OCI-LY1 (cell line): ENCODE data around the gene OTOF.

Source experiments
- H2AFZ ChIP-seq: fragments of 200-600 bp; sonication (generic), shearing (Covaris generic); 2 replicates; pipeline ENCODE4 v1.6.0; 2014; ENCODE audit warnings: antibody characterized with exemption, mild to moderate bottlenecking, low read length
- H3F3A ChIP-seq: fragments of 200-600 bp; sonication (generic), shearing (Covaris generic); 2 replicates; pipeline ENCODE4 v1.6.0; 2014; ENCODE audit warnings: mild to moderate bottlenecking, antibody characterized with exemption, low read length, moderate library complexity; ENCODE audit not compliant: insufficient read depth
- H3K27ac ChIP-seq: fragments of 200-600 bp; sonication (generic); 2 replicates; pipeline ENCODE4 v1.5.1; 2014; ENCODE audit warnings: low read length, mixed run types, mild to moderate bottlenecking, low read depth; ENCODE audit not compliant: poor library complexity, severe bottlenecking
- H3K27me3 ChIP-seq: fragments of 200-600 bp; sonication (generic); 2 replicates; pipeline ENCODE4 v1.6.0; 2014; ENCODE audit warnings: antibody characterized with exemption, mild to moderate bottlenecking, low read length, moderate library complexity; ENCODE audit not compliant: insufficient read depth
- H3K36me3 ChIP-seq: fragments of 200-600 bp; sonication (generic); 2 replicates; pipeline ENCODE4 v1.6.1; 2014; ENCODE audit warnings: mild to moderate bottlenecking, antibody characterized with exemption, low read length, moderate library complexity, mixed read lengths; ENCODE audit not compliant: insufficient read depth
- H3K4me1 ChIP-seq: fragments of 200-600 bp; sonication (generic); 2 replicates; pipeline ENCODE4 v1.5.1; 2014; ENCODE audit warnings: mild to moderate bottlenecking, low read length, moderate library complexity; ENCODE audit not compliant: insufficient read depth, severe bottlenecking
- H3K4me2 ChIP-seq: fragments of 200-600 bp; sonication (generic), shearing (Covaris generic); 2 replicates; pipeline ENCODE4 v1.6.1; 2014; ENCODE audit warnings: low read length
- H3K4me3 ChIP-seq: fragments of 200-600 bp; sonication (generic); 2 replicates; pipeline ENCODE4 v1.5.1; 2014; ENCODE audit warnings: low read length, low read depth, mild to moderate bottlenecking, mixed read lengths; ENCODE audit not compliant: poor library complexity, severe bottlenecking
- H3K79me2 ChIP-seq: fragments of 200-600 bp; shearing (Covaris generic); 2 replicates; pipeline ENCODE4 v1.6.1; 2016; ENCODE audit warnings: mixed run types, low read length, mixed read lengths; ENCODE audit not compliant: insufficient read depth
- H3K9ac ChIP-seq: fragments of 200-600 bp; sonication (generic), shearing (Covaris generic); 2 replicates; pipeline ENCODE4 v1.6.1; 2014; ENCODE audit warnings: mild to moderate bottlenecking, low read length, mixed read lengths
- H3K9me2 ChIP-seq: fragments of 200-600 bp; sonication (generic), shearing (Covaris generic); 2 replicates; pipeline ENCODE4 v1.6.1; 2014; ENCODE audit warnings: low read depth, mild to moderate bottlenecking, low read length, mixed read lengths
- H3K9me3 ChIP-seq: fragments of 200-600 bp; shearing (Covaris generic); 2 replicates; pipeline ENCODE4 v1.6.1; 2014; ENCODE audit warnings: low read length, mixed read lengths
- H4K20me1 ChIP-seq: fragments of 200-600 bp; sonication (generic), shearing (Covaris generic); 2 replicates; pipeline ENCODE4 v1.6.0; 2016; ENCODE audit warnings: mild to moderate bottlenecking, low read length; ENCODE audit not compliant: insufficient read depth
- EZH2 ChIP-seq: fragments of 200-600 bp; sonication (generic), shearing (Covaris generic); IDR thresholded peaks from 2 replicates; pipeline ENCODE4 v1.8.0; 2017; ENCODE audit warnings: borderline replicate concordance, mixed run types, mild to moderate bottlenecking, antibody characterized with exemption, low read length, moderate library complexity, mixed read lengths
- TF ChIP-seq, protein P1 (sequence below): fragments of 200-600 bp; sonication (generic), shearing (Covaris generic); IDR thresholded peaks from 2 replicates; pipeline ENCODE4 v1.5.1; 2017; ENCODE audit warnings: mild to moderate bottlenecking, antibody characterized with exemption, low read length, moderate library complexity, mixed read lengths

The OTOF gene

DNA sequence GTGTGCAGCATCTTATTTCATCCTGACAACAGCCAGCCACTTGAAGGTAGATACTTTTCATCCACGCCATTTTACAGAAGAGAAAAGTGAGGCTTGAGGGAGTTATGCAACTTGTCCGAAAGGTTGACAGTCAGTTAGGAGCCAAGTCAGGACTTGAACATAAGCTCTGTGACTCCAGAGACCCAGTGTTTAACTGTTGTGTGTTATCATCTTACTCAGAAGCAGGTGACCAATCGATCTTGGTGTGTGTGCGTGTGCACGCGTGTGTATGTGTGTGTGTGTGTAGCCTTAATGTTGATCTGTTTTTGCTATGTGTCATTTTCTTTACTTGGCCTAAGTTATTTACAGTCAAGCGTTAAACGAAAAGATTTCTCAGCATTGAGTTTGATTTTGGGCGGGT is 54.2 kb downstream of the OTOF start:
- H3K9me3 ChIP-seq, result 0 out of 2 replicates have a peak, but pooled peaks cover 3% of the 10 kb centered on the region
- no peaks in the 10 kb centered on the region for H3K9me2 ChIP-seq
- no peaks in the 10 kb centered on the region; the same call in 1 of the 2 replicates for H3K27me3 ChIP-seq
- H4K20me1 ChIP-seq, result no peaks in the 10 kb centered on the region
- H3K4me2 ChIP-seq, result no peak overlapping the region
- H2AFZ ChIP-seq, result no peak overlapping the region
- H3K9ac ChIP-seq, result no peak overlapping the region
- no peak overlapping the region for H3K4me3 ChIP-seq
- TF ChIP-seq, protein P1, sequence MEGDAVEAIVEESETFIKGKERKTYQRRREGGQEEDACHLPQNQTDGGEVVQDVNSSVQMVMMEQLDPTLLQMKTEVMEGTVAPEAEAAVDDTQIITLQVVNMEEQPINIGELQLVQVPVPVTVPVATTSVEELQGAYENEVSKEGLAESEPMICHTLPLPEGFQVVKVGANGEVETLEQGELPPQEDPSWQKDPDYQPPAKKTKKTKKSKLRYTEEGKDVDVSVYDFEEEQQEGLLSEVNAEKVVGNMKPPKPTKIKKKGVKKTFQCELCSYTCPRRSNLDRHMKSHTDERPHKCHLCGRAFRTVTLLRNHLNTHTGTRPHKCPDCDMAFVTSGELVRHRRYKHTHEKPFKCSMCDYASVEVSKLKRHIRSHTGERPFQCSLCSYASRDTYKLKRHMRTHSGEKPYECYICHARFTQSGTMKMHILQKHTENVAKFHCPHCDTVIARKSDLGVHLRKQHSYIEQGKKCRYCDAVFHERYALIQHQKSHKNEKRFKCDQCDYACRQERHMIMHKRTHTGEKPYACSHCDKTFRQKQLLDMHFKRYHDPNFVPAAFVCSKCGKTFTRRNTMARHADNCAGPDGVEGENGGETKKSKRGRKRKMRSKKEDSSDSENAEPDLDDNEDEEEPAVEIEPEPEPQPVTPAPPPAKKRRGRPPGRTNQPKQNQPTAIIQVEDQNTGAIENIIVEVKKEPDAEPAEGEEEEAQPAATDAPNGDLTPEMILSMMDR, result no peak
- no peak for TF ChIP-seq EZH2
- H3K4me1 ChIP-seq, result no peaks in the 10 kb centered on the region
- H3K79me2 ChIP-seq, result no peaks in the 10 kb centered on the region
- no peaks in the 10 kb centered on the region for H3F3A ChIP-seq
- H3K27ac ChIP-seq, result no peak overlapping the region
- no peaks in the 10 kb centered on the region for H3K36me3 ChIP-seq

DNA sequence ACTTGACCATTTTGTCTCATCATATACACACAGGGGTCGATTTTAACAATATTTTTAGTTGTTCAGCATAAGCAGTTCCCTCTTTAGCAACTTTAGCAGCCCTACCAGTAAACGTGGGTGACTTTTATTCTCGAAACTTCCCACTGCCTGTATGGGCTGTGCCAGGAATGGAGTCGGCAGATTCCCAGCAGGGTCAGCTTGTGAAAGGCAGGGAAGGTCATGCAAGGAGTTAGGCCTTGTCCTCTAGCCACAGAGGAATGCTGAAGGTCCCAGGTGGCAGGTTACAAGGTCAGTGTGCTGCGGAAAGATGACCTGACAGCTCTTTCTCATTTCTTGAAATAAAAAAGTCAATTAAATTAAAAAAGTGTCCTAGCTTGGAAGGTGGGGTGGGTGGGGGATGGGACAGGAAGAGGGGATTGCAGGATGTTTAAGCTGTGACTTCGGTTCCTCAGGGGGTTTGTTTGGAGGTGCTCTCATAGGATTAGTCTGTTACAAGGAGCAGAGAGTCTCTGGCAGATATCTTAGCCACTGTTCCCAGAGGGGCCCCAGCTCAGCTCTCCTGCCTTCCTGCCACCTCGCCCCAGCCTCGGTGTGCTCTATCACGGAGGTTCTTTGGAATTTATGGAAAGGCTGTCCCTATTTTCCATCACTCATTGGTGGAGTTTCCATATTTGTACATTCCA is 54.8 kb downstream of the OTOF start:
- Histone ChIP-seq H3F3A (no peaks in the 10 kb centered on the region), H3K9me3 (0 out of 2 replicates have a peak, but pooled peaks cover 3% of the 10 kb centered on the region), H3K9ac (no peak overlapping the region), H3K4me1 (no peaks in the 10 kb centered on the region), H3K4me2 (no peak overlapping the region), H3K9me2 (no peaks in the 10 kb centered on the region), H3K79me2 (no peaks in the 10 kb centered on the region), H3K27ac (no peak overlapping the region), H2AFZ (no peak overlapping the region), H3K27me3 (no peaks in the 10 kb centered on the region; the same call in 1 of the 2 replicates), H3K36me3 (no peaks in the 10 kb centered on the region), H3K4me3 (no peak overlapping the region), H4K20me1 (no peaks in the 10 kb centered on the region)
- TF ChIP-seq, protein P1, result no peak
- TF ChIP-seq EZH2, result no peak

DNA sequence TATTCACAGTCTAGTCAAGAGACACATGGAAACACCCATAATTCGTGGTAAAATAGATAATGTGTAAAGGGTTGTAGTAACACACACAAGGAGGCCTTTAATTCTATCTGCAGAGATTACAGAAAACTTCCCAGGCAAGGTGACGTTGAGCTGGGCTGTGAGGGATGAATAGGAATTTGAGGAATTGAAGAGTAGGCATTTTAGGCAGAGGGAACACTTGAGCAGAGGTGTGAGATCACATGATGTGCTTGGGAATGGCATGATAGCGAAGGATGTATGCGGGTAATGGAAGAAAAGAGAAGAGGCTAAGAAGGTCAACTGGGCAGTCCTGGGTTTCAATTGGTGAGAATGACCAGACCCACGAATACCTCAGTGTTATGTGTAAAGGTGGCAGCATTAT is 56.0 kb downstream of the OTOF start:
- Histone ChIP-seq H3K27me3 (no peaks in the 10 kb centered on the region; the same call in 1 of the 2 replicates), H3F3A (no peaks in the 10 kb centered on the region), H3K9me3 (0 out of 2 replicates have a peak, but pooled peaks cover 3% of the 10 kb centered on the region), H3K4me3 (no peak overlapping the region), H3K36me3 (no peaks in the 10 kb centered on the region), H4K20me1 (no peaks in the 10 kb centered on the region), H3K4me1 (no peaks in the 10 kb centered on the region), H3K4me2 (no peak overlapping the region), H3K79me2 (no peaks in the 10 kb centered on the region), H3K27ac (no peak overlapping the region), H2AFZ (no peak overlapping the region), H3K9me2 (no peaks in the 10 kb centered on the region), H3K9ac (no peak overlapping the region)
- no peak for TF ChIP-seq EZH2
- TF ChIP-seq, protein P1, result no peak
